NCI-H1436 treated with DMSO at 0.1 percent for 48 hours (cell line): ENCODE data around the gene ZNF28.
"Not testable (repeated sequence)": the region's sequence is repeated elsewhere in the genome, so short reads cannot be mapped to it uniquely, and the experiment has no call there.

Source experiments
- DNase-seq: peaks from one replicate; lab custom pipeline; 2025; lab: John Stamatoyannopoulos, UW

Gene ZNF28

DNA sequence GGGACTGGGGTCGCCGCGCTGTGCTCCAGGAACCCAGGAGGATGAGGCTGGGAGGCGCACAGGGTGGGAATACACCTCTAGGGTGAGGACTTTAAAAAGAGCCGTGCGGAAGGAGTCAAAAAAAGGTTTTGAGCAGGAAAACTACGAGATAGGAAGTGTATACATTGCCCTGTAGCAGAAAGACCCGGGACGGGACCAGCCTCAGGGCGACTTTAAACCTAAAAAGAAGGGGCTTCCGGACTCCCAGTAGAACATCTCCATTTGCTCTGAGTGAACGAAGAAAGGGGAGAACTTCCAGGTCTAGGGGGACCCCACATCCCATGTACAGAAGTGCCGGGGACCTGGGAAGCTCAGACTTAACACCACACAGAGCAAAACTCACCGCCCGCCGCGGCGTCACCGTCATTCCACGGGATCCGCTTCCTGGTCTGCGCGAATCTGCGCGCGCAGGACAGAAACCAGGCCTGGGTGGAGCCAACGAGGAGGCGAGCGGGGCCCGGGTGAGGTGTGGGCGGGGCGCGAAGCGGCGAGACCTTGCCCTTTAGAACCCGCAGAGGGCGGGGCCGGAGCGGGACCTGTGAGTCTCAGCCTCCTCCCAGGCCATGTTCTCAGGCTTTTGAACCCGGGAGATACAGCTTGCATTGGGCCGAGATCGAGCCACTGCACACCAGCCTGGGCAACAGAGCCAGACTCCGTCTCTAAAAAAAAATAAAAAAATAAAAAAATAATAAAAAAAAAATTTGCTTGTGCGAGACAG is at the start of gene ZNF28:
ZNF28 (minus strand) TSS at position 430 of the 757 bp plus-strand sequence. CDS start 3,675 bp downstream, outside the sequence.
- peak; percentile 17 for DNase-seq

DNA sequence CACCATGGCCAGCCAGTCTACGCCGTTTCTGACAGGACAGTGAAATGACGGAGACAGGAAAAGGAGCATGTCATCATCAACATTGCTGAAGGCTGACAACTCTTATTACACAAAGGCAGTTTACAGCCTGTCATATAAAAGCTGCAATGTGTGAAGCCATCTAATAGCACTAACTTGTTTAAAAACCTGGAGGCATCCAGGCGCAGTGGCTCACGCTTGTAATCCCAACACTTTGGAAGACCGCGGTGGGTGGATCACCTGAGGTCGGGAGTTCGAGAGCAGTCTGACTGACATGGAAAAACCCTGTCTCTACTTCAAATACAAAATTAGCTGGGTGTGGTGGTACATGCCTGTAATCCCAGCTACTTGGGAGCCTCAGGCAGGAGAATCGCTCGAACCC is 46.6 kb upstream of the ZNF28 start:
- not testable (repeated sequence) for DNase-seq

DNA sequence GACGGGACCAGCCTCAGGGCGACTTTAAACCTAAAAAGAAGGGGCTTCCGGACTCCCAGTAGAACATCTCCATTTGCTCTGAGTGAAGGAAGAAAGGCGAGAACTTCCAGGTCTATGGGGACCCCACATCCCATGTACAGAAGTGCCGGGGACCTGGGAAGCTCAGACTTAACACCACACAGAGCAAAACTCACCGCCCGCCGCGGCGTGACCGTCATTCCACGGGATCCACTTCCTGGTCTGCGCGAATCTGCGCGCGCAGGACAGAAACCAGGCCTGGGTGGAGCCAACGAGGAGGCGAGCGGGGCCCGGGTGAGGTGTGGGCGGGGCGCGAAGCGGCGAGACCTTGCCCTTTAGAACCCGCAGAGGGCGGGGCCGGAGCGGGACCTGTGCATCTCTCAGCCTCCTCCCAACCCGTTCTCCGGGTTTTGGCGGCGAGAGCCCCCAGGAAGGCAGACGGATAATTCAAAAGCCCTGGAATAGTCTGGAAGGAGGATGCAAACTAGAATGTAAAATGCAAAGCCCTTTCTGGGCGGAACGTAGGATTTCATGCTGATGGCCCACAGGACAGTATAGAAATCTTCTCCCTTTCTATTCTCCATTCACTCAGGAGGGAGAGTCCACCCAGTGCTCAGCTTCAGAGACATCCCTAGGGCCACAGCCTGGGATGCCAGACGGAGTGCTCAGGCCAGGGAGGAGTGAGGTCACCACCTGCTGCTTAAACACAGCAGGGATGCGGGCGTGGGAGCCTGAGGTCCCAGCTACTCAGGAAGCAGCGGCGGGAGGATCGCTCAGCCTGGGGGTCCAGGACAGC is 36.2 kb upstream of the ZNF28 start, which contains the start of gene ZNF468:
ZNF468 (minus strand) TSS at position 242 of the 814 bp plus-strand sequence. CDS start 3,347 bp downstream, outside the sequence.
- DNase-seq: peak; percentile 1

GRCh38 chr19:52856540-52857377 is 35.3 kb upstream of the ZNF28 start:
- DNase-seq: not testable (repeated sequence)

- not testable (repeated sequence) for DNase-seq
These were observed 25.9 kb upstream of the ZNF28 start for GRCh38 chr19:52847352-52847751.

DNA sequence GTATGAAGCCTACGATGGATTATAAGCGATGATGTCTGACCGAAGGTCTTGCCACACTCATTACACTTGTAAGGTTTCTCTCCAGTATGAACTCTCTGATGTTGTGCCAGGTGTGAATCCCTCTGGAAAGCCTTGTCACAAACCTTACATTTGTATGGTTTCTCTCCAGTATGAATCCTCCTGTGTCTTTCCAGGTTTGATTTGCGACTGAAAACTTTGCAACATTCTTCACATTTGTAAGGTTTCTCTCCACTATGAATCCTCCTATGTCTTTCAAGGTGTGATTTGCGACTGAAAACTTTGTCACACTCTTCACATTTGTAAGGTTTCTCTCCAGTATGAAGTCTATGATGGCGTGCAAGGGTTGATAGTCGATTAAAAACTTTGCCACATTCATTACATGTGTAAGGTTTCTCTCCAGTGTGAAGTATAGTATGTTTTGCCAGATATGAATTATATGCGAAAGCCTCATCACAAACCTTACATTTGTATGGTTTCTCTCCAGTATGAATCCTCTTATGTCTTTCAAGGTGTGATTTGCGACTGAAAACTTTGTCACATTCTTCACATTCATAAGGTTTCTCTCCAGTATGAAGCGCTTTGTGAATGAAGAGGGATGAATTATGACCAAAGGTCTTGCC is 19.5 kb upstream of the ZNF28 start:
- not testable (repeated sequence) for DNase-seq

DNA sequence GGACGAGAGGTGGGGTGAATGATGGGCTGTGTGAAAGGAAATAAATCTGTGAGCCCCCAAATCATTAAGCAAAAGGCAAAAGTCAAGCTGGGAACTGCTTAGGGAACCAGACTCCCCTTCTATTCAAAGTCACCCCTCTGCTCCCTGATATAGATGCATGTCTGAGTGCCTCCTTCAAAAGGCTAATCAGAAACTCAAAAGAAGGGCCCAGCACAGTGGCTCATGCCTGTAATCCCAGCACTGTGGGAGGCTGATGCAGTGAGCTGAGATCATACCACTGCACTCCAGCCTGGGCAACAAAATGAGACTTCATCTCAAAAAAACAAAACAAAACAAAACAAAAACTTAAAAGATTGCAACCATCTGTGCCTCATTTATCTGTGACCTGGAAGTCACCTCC is 12.9 kb upstream of the ZNF28 start:
- DNase-seq: not testable (repeated sequence)

DNA sequence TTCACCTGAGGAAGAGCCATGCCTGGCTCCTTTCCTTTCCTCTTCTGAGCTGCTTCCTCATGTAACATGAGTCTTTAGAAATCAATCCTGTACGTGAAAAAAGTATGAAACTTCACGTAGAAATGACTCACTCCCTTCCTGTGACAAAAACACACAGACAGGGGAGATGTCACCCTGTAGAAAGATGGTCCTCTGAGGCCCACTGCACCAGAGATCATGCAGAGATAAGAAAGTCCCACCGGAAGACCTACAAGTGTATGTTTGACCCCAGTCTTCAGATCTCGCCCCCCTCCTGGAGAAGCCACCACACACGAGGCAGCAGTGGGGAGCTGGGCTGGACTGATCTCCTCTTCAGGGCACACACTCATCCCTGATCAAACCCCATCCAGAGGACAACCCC is 12.1 kb upstream of the ZNF28 start:
- not testable (repeated sequence) for DNase-seq

GRCh38 chr19:52829866-52830265 is 8.4 kb upstream of the ZNF28 start:
- not testable (repeated sequence) for DNase-seq

DNA sequence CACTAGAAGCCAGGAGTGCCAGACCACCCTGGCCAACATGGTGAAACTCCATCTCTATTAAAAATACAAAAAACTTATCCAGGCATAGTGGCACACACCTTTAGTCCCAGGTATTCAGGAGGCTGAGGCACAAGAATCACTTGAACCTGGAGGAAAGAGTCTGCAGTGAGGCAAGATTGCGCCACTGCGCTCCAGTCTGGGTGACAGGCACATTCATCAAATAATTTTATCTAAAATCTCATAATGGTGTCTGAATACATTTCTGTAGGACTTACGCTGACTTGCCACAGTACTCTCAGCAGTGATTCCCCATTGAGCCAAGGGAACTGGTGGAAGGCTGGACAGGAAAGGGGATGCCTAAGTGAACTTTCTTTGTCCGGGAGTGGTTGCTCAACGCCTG is 4.3 kb upstream of the ZNF28 start:
- no peak for DNase-seq

DNA sequence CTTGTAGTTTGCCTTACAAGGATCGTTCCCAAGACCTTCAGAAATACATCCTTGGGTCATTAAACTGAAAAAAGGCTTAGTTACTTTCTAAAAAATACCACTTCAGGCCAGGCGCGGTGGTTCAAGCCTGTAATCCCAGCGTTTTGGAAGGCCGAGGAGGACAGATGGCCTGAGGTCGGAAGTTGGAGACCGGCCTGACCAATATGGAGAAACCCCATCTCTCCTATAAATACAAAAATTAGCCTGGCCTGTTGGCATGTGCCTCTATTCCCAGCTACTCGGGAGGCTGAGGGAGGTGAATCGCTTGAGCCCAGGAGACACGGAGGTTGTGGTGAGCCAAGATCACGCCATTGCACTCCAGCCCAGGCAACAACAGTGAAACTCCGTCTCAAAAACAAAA is 2.2 kb upstream of the ZNF28 start:
- DNase-seq: no peak

- DNase-seq: not testable (repeated sequence)
These were observed 795 bp downstream of the ZNF28 start for GRCh38 chr19:52820472-52821203.

DNA sequence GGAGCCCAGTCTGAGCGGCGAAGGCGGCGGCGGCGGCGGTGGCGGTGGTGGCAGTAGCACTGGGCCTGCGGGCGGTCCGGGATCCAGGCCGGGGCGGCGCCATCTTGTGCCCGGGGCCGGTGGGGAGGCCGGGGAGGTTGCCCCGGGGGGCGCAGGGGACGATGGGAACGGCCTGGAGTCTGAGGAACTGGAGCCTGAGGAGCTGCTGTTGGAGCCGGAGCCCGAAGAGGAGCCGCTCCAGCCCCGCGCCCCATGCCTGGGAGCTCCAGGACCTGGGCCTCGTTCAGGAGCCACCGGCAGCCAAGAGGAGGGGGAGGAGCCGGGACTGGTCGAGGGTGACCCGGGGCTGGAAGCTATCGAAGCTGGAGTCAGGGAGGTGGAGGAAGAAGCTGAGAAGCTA is 11.6 kb downstream of the ZNF28 start:
- no peak for DNase-seq

- not testable (repeated sequence) for DNase-seq
These were observed 21.3 kb downstream of the ZNF28 start for GRCh38 chr19:52799950-52800640.

GRCh38 chr19:52789440-52789839 is 32.0 kb downstream of the ZNF28 start:
- no peak for DNase-seq

GRCh38 chr19:52786464-52787354 is 34.7 kb downstream of the ZNF28 start, which contains the start of gene ZNF600:
TSS of gene ZNF600 (minus strand) at chr19:52786791. CDS start at chr19:52778888, 7,903 bp downstream.
- DNase-seq: peak; percentile 39

DNA sequence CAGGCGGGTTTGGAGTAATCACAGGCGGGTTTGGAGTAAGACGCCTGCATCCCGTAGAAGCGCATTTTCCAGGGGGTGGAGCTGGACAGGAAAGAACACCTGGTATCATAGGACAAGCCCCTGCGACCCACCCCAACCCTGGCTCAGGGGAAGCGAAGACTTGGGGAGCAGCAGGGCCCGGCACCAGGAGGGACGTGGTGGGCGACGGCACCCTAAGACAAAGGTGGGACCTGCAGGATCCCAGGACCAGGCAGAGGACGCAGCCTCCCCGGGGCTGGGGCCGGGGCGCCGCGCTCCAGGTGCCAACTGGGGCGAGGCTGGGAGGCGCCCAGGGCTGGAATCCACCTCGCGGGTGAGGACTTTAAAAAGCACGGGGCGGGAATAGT is 35.4 kb downstream of the ZNF28 start:
- DNase-seq: no peak

DNA sequence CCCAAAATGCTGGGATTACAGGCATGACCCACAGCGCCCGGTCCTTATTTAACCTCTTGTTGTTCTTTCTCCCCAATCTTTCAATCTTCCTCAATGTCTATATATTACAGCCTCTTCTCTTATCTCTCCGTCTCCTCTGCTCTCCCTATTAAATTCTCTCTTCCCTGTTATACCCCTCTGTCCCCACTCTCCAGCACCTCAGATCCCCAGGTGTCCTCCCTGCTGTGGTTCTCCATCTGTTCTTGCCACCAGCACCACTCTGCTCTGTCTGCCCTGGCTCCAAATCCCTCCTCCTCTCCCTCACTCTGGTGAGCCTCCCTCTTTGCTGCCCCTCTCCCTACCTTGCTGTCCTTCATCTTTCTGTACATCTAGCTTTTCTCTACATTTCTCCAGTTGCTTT is 35.9 kb downstream of the ZNF28 start:
- DNase-seq: no peak

DNA sequence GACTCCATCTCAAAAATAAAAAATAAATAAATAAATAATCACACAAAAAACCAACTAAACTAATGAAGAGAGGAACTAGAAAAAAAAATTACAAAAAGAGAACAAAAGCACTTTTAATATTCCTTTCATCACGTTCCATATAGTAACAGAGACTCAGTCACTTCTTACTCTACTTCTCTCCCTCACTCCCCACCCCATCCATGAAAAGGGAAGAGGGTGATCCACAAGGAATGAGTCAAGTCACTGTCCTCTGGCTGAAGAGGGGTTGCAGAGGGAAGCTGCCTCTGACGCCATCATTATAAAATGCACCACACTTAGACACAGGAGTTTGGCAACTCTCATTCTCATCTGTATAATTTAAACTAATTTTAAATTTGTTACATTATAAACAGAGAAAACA is 38.6 kb downstream of the ZNF28 start:
- not testable (repeated sequence) for DNase-seq
